NB4 (cell line): ENCODE measurements around the gene ADAMTS3.

Experiments
- DNase-seq: peaks from one replicate; pipeline ENCODE4 v3.0.0; 2010; ENCODE audit warnings: low read depth
- H3K4me3 ChIP-seq: one replicate; pipeline ENCODE4 v1.5.1; 2011; ENCODE audit warnings: mild to moderate bottlenecking, low read depth, low read length, moderate library complexity
- MYC ChIP-seq: IDR thresholded peaks from 2 replicates; pipeline ENCODE4 v1.6.1; 2011; ENCODE audit warnings: low read depth, low read length
- POLR2A ChIP-seq: IDR thresholded peaks from 2 replicates; pipeline ENCODE4 v1.6.1; 2011; ENCODE audit warnings: mild to moderate bottlenecking; ENCODE audit not compliant: insufficient read length; ENCODE audit errors: extremely low read depth
- TF ChIP-seq, protein P1 (sequence below): IDR thresholded peaks from one replicate; pipeline ENCODE4 v1.5.1; 2012; ENCODE audit warnings: low read depth, low read length
- TF ChIP-seq, protein P2 (sequence below): IDR thresholded peaks from 2 replicates; pipeline ENCODE4 v1.6.1; 2011; ENCODE audit warnings: low read depth, low read length

The ADAMTS3 gene

DNA sequence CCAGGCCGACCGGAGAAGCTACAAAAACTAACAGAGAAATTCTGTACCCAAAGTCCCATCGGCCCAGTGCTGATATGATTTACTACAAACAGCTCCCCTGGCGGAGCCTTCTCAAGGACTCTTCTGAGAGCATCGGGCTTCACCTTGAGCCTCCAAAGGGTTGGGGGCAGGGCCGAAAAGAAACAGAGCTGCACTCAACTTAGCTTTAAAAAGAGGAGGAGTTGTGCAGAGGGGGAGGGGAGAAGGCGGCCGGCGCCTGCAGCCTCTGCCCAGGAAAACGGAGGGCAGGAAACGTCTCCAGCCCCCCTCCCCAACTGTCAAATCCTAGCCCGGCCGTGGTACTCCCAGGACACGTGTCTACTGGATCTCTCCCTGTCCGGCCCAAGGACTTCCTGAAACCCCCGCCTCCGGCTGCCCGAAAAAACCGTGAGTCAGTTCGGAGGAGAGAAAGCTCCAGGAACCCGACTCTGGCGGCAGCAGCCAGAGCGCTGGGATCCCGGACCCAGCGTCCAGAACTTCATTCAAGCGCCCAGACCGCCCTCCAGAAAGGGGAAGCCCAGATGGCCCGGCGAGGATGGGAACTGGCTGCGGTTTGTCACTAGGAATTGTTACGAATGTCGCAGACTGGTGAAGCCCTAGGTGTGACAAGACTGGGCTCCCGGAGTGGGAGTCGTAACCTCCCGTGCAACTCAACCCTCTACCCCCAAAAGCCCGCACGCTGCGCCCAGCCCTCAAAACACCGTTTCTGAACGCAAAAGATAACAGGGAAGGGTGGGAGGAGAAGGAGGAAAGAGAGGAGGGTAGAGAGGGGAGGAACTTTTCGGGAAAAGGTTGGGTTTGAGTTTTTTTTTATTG is 973 bp downstream of the ADAMTS3 start:
- DNase-seq: peak; percentile 16
- TF ChIP-seq MYC (no peak), POLR2A (no peak)
- TF ChIP-seq, protein P1, sequence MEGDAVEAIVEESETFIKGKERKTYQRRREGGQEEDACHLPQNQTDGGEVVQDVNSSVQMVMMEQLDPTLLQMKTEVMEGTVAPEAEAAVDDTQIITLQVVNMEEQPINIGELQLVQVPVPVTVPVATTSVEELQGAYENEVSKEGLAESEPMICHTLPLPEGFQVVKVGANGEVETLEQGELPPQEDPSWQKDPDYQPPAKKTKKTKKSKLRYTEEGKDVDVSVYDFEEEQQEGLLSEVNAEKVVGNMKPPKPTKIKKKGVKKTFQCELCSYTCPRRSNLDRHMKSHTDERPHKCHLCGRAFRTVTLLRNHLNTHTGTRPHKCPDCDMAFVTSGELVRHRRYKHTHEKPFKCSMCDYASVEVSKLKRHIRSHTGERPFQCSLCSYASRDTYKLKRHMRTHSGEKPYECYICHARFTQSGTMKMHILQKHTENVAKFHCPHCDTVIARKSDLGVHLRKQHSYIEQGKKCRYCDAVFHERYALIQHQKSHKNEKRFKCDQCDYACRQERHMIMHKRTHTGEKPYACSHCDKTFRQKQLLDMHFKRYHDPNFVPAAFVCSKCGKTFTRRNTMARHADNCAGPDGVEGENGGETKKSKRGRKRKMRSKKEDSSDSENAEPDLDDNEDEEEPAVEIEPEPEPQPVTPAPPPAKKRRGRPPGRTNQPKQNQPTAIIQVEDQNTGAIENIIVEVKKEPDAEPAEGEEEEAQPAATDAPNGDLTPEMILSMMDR: no peak
- TF ChIP-seq, protein P2, sequence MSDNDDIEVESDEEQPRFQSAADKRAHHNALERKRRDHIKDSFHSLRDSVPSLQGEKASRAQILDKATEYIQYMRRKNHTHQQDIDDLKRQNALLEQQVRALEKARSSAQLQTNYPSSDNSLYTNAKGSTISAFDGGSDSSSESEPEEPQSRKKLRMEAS: no peak
- H3K4me3 ChIP-seq: no peak overlapping the region

DNA sequence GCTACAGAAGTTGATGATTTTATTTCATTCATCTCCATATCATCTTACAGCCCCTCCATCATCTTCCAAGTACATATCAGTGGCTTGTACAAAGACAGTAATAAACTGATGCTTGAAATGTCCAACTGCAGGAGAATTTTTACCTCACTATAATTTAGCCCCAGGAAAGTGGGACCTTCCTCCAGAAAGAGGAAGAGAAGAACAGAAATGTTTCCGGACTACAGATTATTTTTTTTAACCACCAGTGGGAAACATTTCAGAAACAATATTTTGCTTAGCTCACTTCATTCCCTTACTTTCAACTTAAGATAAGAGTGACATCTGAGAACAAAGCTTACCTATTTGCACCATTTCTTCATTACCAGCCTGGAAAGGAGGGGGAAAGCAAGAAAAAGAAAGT is 2.0 kb downstream of the ADAMTS3 start:
- no peak overlapping the region for H3K4me3 ChIP-seq
- TF ChIP-seq, protein P2: no peak
- DNase-seq: no peak

DNA sequence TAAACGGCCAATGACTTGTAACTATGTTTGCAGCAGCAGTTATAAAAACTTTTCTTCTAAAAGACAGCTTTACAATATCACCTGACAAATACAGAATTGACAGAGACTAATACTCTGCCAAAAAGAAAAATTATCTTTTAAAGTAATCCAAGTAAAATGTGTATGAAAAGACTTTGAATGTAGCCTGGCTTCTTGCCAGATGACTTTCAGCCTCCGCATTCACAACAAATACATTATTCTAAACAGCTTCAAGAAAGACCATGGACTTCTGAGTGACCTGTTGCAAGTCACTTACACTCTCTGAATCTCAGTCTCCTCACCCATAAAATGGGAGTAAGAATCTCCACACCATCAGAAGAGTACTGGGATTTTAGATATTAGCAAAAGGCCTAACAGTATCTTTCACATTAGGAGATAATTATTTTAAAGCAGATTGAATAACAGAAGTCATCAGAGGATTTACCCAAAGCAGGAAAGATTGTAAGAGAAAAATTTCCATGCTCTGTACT is 2.5 kb downstream of the ADAMTS3 start:
- no peak for DNase-seq
- no peak overlapping the region for H3K4me3 ChIP-seq
- TF ChIP-seq MYC (no peak), POLR2A (no peak)
- TF ChIP-seq, protein P2: no peak
- TF ChIP-seq, protein P1: no peak

DNA sequence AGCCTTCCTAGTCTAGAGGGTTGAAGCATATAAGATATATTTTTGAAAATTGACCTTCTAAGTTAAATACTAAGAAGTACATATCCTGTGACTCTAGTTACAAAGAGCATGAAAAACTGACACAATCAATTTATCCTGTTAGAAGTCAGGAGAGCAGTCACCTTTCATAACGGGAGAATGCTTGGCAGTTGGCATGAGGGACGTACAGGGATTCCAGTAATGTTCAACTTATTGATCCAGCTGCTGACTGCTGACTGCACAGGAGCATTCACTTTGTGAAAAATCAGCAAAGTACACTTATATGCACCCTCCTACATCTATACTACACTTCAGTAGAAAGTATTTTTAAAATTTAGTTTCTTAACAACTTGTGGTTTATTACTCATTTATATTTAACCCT is 4.2 kb downstream of the ADAMTS3 start:
- no peak for DNase-seq
- H3K4me3 ChIP-seq: no peak overlapping the region
- TF ChIP-seq, protein P2: no peak
- TF ChIP-seq MYC (no peak), POLR2A (no peak)
- TF ChIP-seq, protein P1: no peak

DNA sequence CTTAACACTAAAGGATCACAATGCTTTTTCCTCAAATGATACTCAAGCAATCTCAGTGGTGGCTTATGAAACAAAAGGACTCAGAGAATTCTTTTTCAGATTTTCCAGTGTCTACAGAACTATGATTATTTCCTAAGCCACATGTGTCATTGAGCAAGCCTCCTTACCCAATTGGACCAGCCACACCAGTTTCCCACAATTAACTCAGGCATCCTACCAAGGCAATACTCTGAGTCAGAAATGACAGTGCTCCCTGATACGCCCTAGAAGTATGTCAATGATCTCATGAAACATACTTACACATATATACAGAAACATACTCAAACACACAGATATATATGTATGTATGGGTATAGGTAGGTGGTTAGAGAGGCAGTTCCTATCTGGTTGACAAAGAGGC is 4.8 kb downstream of the ADAMTS3 start:
- no peak overlapping the region for H3K4me3 ChIP-seq
- TF ChIP-seq MYC: no peak
- TF ChIP-seq, protein P2: no peak
- TF ChIP-seq POLR2A: no peak
- TF ChIP-seq, protein P1: no peak
- DNase-seq: no peak

DNA sequence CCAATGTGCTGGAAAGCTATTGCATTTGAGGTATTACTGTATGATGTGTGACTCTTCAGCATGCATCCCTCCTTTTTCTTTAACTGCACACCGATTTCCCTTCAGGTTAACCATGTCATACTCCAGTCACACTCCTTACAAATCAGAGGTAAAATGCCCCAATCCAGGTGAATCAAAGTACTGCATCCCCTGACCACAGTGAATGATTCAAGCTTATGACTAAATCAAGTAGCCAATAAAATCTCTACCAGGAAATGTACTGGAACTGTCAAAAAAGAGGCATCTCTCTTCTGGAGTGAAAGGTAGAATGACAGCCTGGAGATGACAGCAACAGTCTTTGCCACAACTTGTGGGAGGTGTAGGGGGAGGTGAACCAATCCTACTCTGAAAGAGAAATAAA is 10.4 kb downstream of the ADAMTS3 start:
- H3K4me3 ChIP-seq: no peak overlapping the region
- TF ChIP-seq MYC (no peak), POLR2A (no peak)
- TF ChIP-seq, protein P1: no peak
- TF ChIP-seq, protein P2: no peak
- no peak for DNase-seq
